ENCODE results near the gene GLRX5.

GLRX5 gene

DNA sequence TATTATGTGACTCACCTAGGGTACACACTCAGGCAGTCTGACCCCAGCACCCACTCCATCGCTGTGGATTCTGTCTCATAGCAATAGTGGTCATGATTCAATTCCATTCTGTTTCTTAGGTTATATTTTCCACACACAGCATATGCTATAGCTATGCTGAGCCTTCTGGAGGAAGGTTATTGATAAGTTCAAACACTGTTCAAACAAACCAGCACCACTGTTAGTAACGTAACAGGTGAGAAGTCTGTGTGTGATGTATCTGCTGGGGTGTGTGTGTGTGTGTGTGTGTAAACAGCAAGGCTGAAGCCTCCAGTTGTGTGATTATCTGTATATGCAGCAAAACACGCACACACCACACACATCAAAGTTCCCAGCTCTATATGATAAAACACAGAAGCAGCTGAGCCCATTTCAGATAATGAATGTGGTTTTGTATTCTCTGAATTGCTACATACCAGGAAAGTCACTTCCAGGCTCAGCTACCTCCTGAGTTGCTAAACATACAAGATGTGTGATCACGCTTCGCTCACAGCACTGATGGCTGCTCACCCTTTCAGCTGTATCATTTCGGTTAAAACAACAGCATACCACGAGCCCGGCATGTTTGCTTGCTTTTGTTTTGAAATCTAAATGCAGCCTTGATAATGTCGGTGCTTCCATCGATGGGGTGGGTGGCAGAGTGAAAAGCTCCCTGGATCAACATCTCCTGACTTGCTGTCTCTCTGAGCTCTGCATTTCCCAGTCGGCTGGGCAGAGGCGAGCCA lies 11.6 kb upstream of the GLRX5 start:
- no peaks in the 10 kb centered on the region for H3K9me3 Mint-ChIP-seq
- H3K36me3 Mint-ChIP-seq (ENCODE audit: low read depth), result no peaks in the 10 kb centered on the region
- H3K27me3 Mint-ChIP-seq (ENCODE audit: low read depth), result peaks cover 14% of the 10 kb centered on the region
- no peak for TF ChIP-seq CTCF (IDR thresholded peaks at IDR 0.05; ENCODE audit: unreplicated experiment in 3 of 3)
- no peak overlapping the region for H3K27ac Mint-ChIP-seq
- H3K4me3 Mint-ChIP-seq, result no peak overlapping the region
- H3K4me1 Mint-ChIP-seq, result peaks cover 13% of the 10 kb centered on the region

GRCh38 chr14:95523815-95524448 lies 10.9 kb upstream of the GLRX5 start:
- TF ChIP-seq CTCF (IDR thresholded peaks at IDR 0.05; ENCODE audit: unreplicated experiment in 3 of 3), result no peak
- Mint-ChIP-seq H3K27me3 (ENCODE audit: low read depth) (peaks cover 8% of the 10 kb centered on the region), H3K27ac (no peak overlapping the region), H3K9me3 (no peaks in the 10 kb centered on the region), H3K4me1 (peaks cover 14% of the 10 kb centered on the region), H3K4me3 (no peak overlapping the region), H3K36me3 (ENCODE audit: low read depth) (no peaks in the 10 kb centered on the region)

DNA sequence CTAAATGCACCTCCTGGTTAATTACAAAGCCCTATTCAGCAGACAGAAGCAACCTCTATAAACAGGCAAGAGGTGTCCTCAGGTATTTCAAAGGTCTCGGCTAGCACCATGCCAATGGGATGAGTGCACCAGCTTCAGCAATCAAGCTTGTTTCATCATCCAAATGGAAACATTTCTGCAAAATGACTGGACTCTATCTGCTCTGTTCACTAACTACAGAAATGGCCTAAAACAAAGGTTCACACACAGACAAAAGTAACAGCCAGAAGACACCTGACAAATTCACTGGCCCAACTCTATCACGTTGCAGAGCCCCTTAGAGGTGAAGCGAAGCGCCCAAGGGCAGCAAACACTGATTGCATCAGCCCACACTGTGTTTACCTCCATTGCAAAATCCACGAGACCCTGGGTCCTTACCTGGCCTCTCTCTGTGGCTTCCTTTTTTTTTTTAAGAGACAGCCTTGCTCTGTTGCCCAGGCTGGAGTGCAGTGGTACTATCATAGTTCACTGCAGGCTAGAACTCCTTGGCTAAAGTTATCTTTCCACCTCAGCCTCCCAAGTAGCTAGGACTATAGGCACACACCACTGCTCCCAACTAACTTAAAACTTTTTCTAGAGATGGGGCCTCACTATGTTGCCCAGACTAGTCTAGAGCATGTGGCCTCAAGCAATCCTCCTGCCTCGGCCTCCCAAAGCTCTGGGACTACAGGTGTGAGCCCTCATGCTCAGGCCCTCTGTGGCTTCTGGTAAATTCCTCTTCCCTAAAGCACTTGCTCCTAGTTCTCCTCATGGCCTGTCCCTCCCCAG lies 9.9 kb upstream of the GLRX5 start:
- H3K36me3 Mint-ChIP-seq (ENCODE audit: low read depth), result peaks cover 2% of the 10 kb centered on the region
- TF ChIP-seq CTCF (IDR thresholded peaks at IDR 0.05; ENCODE audit: unreplicated experiment in 3 of 3), result no peak
- H3K27me3 Mint-ChIP-seq (ENCODE audit: low read depth), result peaks cover 1% of the 10 kb centered on the region
- H3K4me1 Mint-ChIP-seq, result peaks cover 20% of the 10 kb centered on the region
- H3K27ac Mint-ChIP-seq, result no peak overlapping the region
- H3K9me3 Mint-ChIP-seq, result no peaks in the 10 kb centered on the region
- H3K4me3 Mint-ChIP-seq, result no peak overlapping the region

DNA sequence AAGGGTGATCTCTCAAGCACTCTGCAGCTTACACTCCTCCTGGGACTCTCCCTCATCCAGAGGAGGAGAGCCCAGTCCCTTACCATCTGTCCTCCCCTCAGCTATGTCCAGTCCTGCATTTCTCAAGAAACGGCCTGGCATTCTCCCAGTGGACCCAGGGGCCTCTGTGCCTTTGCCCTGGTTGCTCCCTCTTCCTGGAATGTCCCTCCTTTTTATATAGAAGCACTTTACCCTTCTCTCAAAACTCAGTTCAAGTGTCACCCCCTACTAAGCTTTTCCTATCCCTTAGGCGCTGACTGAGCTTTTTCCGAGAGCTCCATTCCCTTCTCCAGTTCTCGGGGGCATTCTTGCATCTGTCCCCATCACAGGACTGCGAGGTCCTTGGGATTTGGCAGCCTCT lies 8.9 kb upstream of the GLRX5 start:
- H3K27me3 Mint-ChIP-seq (ENCODE audit: low read depth), result no peaks in the 10 kb centered on the region
- no peak for TF ChIP-seq CTCF (IDR thresholded peaks at IDR 0.05; ENCODE audit: unreplicated experiment in 3 of 3)
- no peaks in the 10 kb centered on the region for H3K9me3 Mint-ChIP-seq

GRCh38 chr14:95526483-95527386 lies 8.1 kb upstream of the GLRX5 start:
- no peak for TF ChIP-seq CTCF (IDR thresholded peaks at IDR 0.05; ENCODE audit: unreplicated experiment in 3 of 3)
- Mint-ChIP-seq H3K4me3 (no peak overlapping the region), H3K36me3 (ENCODE audit: low read depth) (peaks cover 6% of the 10 kb centered on the region), H3K27ac (peak overlapping the region in 1 of 3 experiments; percentile 30), H3K27me3 (ENCODE audit: low read depth) (no peaks in the 10 kb centered on the region), H3K9me3 (no peaks in the 10 kb centered on the region), H3K4me1 (peaks cover 38% of the 10 kb centered on the region)

More for the DNA sequence above, 8.9 kb upstream of the GLRX5 start:
- H3K4me1 Mint-ChIP-seq, result peaks cover 31% of the 10 kb centered on the region
- H3K4me3 Mint-ChIP-seq, result no peak overlapping the region
- H3K36me3 Mint-ChIP-seq (ENCODE audit: low read depth), result peaks cover 6% of the 10 kb centered on the region
- H3K27ac Mint-ChIP-seq, result no peak overlapping the region

All from nephron (organoid).